ENCODE measurements around the gene KCNH5.
"Not testable (repeated sequence)": the region's sequence is repeated elsewhere in the genome, so short reads cannot be mapped to it uniquely, and the experiment has no call there.

Gene KCNH5

GRCh38 chr14:62897771-62898170, 147.5 kb downstream of the KCNH5 start:
- intact Hi-C loops (cut with DNase I) = no loop called here
- no peak for DNase-seq

GRCh38 chr14:62896932-62897456, 148.3 kb downstream of the KCNH5 start:
- no peak for DNase-seq
- intact Hi-C loops (cut with DNase I) = no loop called here

GRCh38 chr14:62894736-62895135, 150.5 kb downstream of the KCNH5 start:
- DNase-seq = no peak
- intact Hi-C loops (cut with DNase I) = no loop called here

GRCh38 chr14:62889364-62889763, 155.9 kb downstream of the KCNH5 start:
- no peak for DNase-seq
- intact Hi-C loops (cut with DNase I) = no loop called here

GRCh38 chr14:62886461-62886860, 158.8 kb downstream of the KCNH5 start:
- no peak for DNase-seq
- intact Hi-C loops (cut with DNase I) = no loop called here

- intact Hi-C loops (cut with DNase I) = no loop called here
- DNase-seq = no peak
Measured at GRCh38 chr14:62885451-62885850, 159.8 kb downstream of the KCNH5 start.

GRCh38 chr14:62882967-62883366, 162.3 kb downstream of the KCNH5 start:
- no peak for DNase-seq
- intact Hi-C loops (cut with DNase I) = no loop called here

GRCh38 chr14:62866376-62866775, 178.9 kb downstream of the KCNH5 start:
- no peak for DNase-seq
- intact Hi-C loops (cut with DNase I) = no loop called here

- DNase-seq = no peak
- intact Hi-C loops (cut with DNase I) = no loop called here
Measured at GRCh38 chr14:62864588-62864987, 180.7 kb downstream of the KCNH5 start.

GRCh38 chr14:62858011-62858410, 187.2 kb downstream of the KCNH5 start:
- intact Hi-C loops (cut with DNase I); DNase-seq: not testable (repeated sequence)

- no peak for DNase-seq
- intact Hi-C loops (cut with DNase I) = no loop called here
Measured at GRCh38 chr14:62854951-62855350, 190.3 kb downstream of the KCNH5 start.

- intact Hi-C loops (cut with DNase I) = no loop called here
- no peak for DNase-seq
Measured at GRCh38 chr14:62847168-62847567, 198.1 kb downstream of the KCNH5 start.

GRCh38 chr14:62844546-62844945, 200.7 kb downstream of the KCNH5 start:
- no peak for DNase-seq
- intact Hi-C loops (cut with DNase I) = no loop called here

GRCh38 chr14:62824086-62824485, 221.2 kb downstream of the KCNH5 start:
- intact Hi-C loops (cut with DNase I) = no loop called here
- DNase-seq = no peak

GRCh38 chr14:62819931-62820330, 225.3 kb downstream of the KCNH5 start:
- intact Hi-C loops (cut with DNase I) = no loop called here
- no peak for DNase-seq

- intact Hi-C loops (cut with DNase I) = no loop called here
- DNase-seq = no peak
Measured at GRCh38 chr14:62807636-62808035, 237.6 kb downstream of the KCNH5 start.

GRCh38 chr14:62800577-62800976, 244.7 kb downstream of the KCNH5 start:
- intact Hi-C loops (cut with DNase I) = no loop called here
- no peak for DNase-seq

- intact Hi-C loops (cut with DNase I) = no loop called here
- DNase-seq = no peak
Measured at GRCh38 chr14:62796431-62796830, 248.8 kb downstream of the KCNH5 start.

- DNase-seq = no peak
- intact Hi-C loops (cut with DNase I) = no loop called here
Measured at GRCh38 chr14:62792578-62792977, 252.7 kb downstream of the KCNH5 start.

GRCh38 chr14:62781328-62781727, 263.9 kb downstream of the KCNH5 start:
- DNase-seq; intact Hi-C loops (cut with DNase I): not testable (repeated sequence)

- DNase-seq = no peak
- intact Hi-C loops (cut with DNase I) = no loop called here
Measured at GRCh38 chr14:62778852-62779251, 266.4 kb downstream of the KCNH5 start.

GRCh38 chr14:62778310-62778709, 266.9 kb downstream of the KCNH5 start:
- DNase-seq = no peak
- intact Hi-C loops (cut with DNase I) = no loop called here
